Stromal cell of bone marrow (primary cell): ENCODE measurements around the gene NTM.

ENCODE experiments used
- DNase-seq: peaks from one replicate; pipeline ENCODE4 v3.0.0-alpha.2; 2012; ENCODE audit warnings: low read depth

NTM gene

DNA sequence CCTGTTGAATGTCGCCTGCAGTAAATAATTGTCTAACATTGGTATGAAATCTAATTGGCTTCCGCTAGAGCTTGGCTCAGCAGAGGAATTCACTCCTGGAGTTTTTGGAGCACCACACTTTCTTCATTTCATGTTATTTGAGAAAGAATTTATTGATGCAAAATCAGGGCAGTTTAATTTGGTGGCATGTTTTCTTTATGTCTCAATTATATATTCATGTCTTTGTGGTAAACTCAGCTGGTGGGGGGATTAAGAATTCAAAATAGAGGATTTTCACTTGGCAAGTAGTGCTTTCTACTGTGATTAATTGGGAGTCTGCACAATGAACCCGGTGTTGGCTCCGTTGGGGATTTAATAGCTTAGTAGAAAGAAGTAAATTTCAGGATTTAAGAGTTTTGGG is 784.4 kb downstream of the NTM start:
- no peak for DNase-seq

GRCh38 chr11:132158091-132158490 is 787.7 kb downstream of the NTM start:
- DNase-seq: no peak

- DNase-seq: no peak
These were observed 788.3 kb downstream of the NTM start for GRCh38 chr11:132158696-132159095.

DNA sequence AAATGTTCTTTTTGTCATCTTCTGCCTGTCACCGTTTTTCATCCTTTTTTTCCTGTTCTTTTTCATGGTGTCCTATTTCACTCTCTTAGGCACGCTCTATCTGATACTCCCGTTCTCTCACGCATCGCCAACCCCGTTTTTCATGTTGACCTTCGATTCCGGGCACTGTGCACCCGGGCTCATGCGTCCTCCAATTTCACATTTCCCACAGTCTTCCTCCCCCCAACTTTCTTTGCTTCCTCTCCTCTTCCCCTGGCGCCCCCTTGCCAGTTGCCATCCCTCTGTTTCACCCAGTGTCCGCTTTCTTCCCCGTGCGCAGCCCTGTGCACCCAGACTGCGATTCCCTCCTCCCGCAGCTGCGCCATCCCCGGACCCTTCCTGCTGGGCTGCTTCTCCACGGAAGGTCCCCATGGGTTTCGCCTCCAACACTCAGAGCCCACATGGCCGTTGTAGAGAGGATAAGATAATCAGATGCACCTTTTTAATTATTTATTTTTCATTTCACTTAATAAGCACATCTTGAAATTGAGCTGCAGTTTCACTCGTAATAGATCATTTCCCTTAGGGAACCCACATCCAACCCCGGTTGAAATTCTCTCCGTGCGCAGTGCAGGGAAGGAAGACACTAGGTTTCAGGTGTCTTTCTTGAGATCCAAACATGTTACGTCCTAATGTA is 791.1 kb downstream of the NTM start:
- no peak for DNase-seq

GRCh38 chr11:132168344-132168981 is 798.0 kb downstream of the NTM start:
- no peak for DNase-seq

- no peak for DNase-seq
These were observed 800.6 kb downstream of the NTM start for GRCh38 chr11:132171031-132171430.

- no peak for DNase-seq
These were observed 804.2 kb downstream of the NTM start for GRCh38 chr11:132174362-132175255.

- peak; percentile 40 for DNase-seq
These were observed 806.7 kb downstream of the NTM start for GRCh38 chr11:132177106-132177505.

DNA sequence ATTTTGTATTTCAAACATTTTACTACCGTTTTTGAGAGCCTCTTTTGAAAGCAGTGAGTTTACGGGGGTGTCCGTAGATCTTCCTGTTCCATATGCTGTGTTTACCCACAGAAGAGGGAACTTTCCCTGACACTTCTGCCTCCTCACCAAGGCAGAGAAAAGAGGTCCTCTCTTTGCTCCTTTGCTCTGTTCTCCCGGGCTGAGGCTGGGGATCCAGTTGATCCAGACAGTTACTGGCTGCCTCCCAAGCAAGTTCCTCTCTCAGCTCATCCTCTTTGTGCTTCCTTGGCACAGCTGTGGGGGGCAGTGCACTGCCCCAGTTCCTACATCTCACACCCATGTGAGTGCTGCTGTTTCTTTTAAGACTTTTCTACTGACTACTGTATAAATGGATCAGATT is 813.7 kb downstream of the NTM start:
- DNase-seq: no peak

GRCh38 chr11:132185726-132186592 is 815.5 kb downstream of the NTM start:
- no peak for DNase-seq

- no peak for DNase-seq
These were observed 816.3 kb downstream of the NTM start for GRCh38 chr11:132186699-132187098.

GRCh38 chr11:132187386-132187785 is 817.0 kb downstream of the NTM start:
- DNase-seq: no peak

- DNase-seq: peak; percentile 30
These were observed 817.4 kb downstream of the NTM start for GRCh38 chr11:132187814-132188213.

GRCh38 chr11:132196928-132197327 is 826.5 kb downstream of the NTM start:
- no peak for DNase-seq

- DNase-seq: no peak
These were observed 830.0 kb downstream of the NTM start for GRCh38 chr11:132200353-132200936.

DNA sequence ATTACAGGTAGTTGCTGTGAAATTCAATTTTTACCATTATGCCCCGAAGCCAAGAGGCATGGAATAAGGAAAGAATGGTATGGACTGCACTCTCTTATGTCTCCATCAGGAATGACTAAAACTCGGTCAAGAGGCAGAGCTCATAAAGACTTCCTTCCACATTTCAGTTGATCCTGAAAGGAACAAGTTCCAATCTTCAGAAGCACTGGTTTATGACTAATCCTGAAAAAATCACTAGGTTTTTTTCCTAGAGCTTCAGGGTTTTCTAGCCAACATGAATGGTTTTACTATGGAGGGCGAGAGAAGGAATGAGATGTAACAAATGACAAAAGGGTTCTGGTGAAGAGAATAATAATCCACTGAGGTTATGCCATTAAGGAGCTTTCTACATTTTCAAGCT is 832.2 kb downstream of the NTM start:
- peak; percentile 4 for DNase-seq

GRCh38 chr11:132205006-132205405 is 834.6 kb downstream of the NTM start:
- no peak for DNase-seq

DNA sequence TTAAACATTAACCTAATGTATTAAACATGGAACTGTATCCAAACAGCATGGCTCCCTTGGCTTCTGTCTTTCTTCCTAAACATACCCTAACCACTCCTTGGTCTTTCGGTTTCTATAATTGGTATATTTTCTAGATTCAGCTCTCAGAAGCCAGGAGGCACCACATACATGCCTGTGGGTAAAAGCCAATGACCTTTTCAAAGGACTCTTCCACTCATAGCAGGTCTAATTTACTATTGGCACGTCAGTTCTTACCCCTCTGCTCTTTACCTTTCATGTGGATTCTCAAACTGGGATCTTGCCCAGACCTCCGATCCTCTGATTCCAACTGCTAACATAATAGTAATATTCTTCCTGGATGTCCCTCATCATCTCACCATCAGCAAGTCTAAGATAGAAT is 835.1 kb downstream of the NTM start:
- no peak for DNase-seq

DNA sequence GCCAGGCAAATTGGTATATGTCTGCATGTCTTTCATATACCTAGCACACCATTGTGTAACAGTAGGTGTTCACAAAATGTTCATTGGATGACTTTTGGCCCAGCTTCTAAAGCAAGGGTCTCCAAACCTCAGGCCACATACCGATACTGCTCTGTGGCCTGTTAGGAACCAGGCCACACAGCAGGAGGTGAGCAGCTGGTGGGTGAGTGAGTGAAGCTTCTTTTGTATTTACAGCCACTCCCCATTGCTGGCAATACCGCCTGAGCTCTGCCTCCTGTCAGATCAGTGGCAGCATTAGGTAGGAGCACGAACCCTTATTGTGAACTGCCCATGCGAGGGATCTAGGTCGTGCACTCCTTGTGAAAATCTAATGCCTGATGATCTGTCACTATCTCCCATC is 836.6 kb downstream of the NTM start:
- no peak for DNase-seq

- DNase-seq: no peak
These were observed 838.2 kb downstream of the NTM start for GRCh38 chr11:132208477-132209055.

DNA sequence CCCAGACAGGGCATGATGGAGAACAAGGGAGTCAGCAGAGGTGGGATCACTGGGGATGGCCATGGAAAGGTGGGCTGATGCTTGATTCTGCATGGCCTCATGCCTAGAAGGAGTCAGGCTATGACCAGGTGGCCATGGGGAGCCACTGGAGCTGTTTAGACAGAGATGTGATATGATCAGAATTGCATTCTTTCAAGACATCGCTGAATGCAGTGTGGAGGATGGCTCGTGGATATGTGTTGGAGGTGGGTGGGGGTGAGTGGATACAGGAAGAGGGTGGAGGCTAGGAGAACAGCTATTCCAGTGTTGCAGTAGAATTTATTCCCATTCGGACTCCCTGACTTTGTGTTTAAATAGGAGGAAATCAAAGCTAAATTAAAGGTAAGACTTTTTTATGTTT is 841.1 kb downstream of the NTM start:
- no peak for DNase-seq
